Ishikawa (cell line): ENCODE measurements around the gene LYSET.

ENCODE experiments used
- CEBPB ChIP-seq: IDR thresholded peaks from 2 replicates; pipeline ENCODE4 v1.6.1; 2012
- CREB1 ChIP-seq: IDR thresholded peaks from 2 replicates; pipeline ENCODE4 v1.6.1; 2012; ENCODE audit warnings: low read depth
- EGR1 ChIP-seq: IDR thresholded peaks from 2 replicates; pipeline ENCODE4 v1.6.1; 2012
- EP300 ChIP-seq: IDR thresholded peaks from 2 replicates; pipeline ENCODE4 v1.6.1; 2012; ENCODE audit warnings: borderline replicate concordance
- FOXM1 ChIP-seq: IDR thresholded peaks from 2 replicates; pipeline ENCODE4 v1.6.1; 2012; ENCODE audit warnings: low read depth, borderline replicate concordance
- NFIC ChIP-seq: IDR thresholded peaks from 2 replicates; pipeline ENCODE4 v1.6.1; 2012
- RAD21 ChIP-seq: IDR thresholded peaks from 2 replicates; pipeline ENCODE4 v1.6.1; 2012; ENCODE audit warnings: low read depth
- TAF1 ChIP-seq: IDR thresholded peaks from 2 replicates; pipeline ENCODE4 v1.6.1; 2012; ENCODE audit warnings: low read depth, mild to moderate bottlenecking
- TCF12 ChIP-seq: IDR thresholded peaks from 2 replicates; pipeline ENCODE4 v1.6.1; 2012; ENCODE audit warnings: low read depth
- TEAD4 ChIP-seq: IDR thresholded peaks from 2 replicates; pipeline ENCODE4 v1.6.1; 2012
- YY1 ChIP-seq: IDR thresholded peaks from 2 replicates; pipeline ENCODE4 v1.6.1; 2012; ENCODE audit warnings: low read depth
- ZBTB7A ChIP-seq: IDR thresholded peaks from 2 replicates; pipeline ENCODE4 v1.6.1; 2012; ENCODE audit warnings: low read depth
- TF ChIP-seq, protein P1 (sequence below): IDR thresholded peaks from 2 replicates; pipeline ENCODE4 v1.6.1; 2012; ENCODE audit warnings: low read depth, mild to moderate bottlenecking
- TF ChIP-seq, protein P2 (sequence below): IDR thresholded peaks from 2 replicates; pipeline ENCODE4 v1.6.1; 2012
- TF ChIP-seq, protein P3 (sequence below): IDR thresholded peaks from 2 replicates; pipeline ENCODE4 v1.6.1; 2012

Gene LYSET

DNA sequence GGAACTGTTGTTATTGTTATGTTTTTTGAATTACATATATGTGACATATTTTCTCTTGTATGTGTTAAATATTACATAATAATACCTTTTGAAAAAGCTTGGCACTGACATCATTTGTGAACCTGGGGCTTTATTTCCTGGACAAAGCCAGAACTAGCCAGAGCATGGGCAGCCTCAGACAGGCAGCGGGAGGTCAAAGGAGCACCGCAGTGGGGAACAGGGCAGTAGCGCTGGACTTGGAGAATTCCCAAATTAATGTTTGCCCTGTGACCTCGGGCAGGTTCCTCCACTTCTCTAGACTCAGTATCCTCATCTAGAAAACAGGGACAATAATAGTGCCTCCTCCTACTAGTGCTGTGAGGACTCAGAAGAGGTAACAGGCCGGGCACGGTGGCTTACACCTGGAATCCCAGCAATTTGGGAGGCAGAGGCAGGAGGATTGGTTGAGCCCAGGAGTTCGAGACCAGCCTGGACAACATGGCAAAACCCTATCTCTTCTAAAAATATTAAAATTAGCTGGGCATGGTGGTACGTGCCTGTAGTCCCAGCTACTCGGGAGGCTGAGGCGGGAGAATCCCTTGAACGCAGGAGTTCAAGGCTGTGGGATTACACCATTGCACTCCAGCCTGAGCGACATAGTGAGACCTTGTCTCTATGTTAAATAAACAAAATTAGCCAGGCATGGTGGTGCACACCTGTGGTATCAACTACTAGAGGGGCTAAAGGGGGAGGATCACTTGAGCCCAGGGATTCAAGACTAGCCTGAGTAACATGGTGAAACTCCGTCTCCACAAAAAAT, 42.1 kb upstream of the LYSET start:
- TF ChIP-seq CEBPB: no peak
- TF ChIP-seq, protein P1, sequence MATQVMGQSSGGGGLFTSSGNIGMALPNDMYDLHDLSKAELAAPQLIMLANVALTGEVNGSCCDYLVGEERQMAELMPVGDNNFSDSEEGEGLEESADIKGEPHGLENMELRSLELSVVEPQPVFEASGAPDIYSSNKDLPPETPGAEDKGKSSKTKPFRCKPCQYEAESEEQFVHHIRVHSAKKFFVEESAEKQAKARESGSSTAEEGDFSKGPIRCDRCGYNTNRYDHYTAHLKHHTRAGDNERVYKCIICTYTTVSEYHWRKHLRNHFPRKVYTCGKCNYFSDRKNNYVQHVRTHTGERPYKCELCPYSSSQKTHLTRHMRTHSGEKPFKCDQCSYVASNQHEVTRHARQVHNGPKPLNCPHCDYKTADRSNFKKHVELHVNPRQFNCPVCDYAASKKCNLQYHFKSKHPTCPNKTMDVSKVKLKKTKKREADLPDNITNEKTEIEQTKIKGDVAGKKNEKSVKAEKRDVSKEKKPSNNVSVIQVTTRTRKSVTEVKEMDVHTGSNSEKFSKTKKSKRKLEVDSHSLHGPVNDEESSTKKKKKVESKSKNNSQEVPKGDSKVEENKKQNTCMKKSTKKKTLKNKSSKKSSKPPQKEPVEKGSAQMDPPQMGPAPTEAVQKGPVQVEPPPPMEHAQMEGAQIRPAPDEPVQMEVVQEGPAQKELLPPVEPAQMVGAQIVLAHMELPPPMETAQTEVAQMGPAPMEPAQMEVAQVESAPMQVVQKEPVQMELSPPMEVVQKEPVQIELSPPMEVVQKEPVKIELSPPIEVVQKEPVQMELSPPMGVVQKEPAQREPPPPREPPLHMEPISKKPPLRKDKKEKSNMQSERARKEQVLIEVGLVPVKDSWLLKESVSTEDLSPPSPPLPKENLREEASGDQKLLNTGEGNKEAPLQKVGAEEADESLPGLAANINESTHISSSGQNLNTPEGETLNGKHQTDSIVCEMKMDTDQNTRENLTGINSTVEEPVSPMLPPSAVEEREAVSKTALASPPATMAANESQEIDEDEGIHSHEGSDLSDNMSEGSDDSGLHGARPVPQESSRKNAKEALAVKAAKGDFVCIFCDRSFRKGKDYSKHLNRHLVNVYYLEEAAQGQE: no peak
- TF ChIP-seq ZBTB7A: no peak
- no peak for TF ChIP-seq NFIC
- TF ChIP-seq, protein P2, sequence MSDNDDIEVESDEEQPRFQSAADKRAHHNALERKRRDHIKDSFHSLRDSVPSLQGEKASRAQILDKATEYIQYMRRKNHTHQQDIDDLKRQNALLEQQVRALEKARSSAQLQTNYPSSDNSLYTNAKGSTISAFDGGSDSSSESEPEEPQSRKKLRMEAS: no peak
- no peak for TF ChIP-seq RAD21
- no peak for TF ChIP-seq YY1
- no peak for TF ChIP-seq TCF12
- TF ChIP-seq, protein P3, sequence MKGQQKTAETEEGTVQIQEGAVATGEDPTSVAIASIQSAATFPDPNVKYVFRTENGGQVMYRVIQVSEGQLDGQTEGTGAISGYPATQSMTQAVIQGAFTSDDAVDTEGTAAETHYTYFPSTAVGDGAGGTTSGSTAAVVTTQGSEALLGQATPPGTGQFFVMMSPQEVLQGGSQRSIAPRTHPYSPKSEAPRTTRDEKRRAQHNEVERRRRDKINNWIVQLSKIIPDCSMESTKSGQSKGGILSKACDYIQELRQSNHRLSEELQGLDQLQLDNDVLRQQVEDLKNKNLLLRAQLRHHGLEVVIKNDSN: no peak
- TF ChIP-seq TEAD4: no peak
- no peak for TF ChIP-seq CREB1
- no peak for TF ChIP-seq TAF1
- TF ChIP-seq FOXM1: no peak
- no peak for TF ChIP-seq EGR1
- no peak for TF ChIP-seq EP300

DNA sequence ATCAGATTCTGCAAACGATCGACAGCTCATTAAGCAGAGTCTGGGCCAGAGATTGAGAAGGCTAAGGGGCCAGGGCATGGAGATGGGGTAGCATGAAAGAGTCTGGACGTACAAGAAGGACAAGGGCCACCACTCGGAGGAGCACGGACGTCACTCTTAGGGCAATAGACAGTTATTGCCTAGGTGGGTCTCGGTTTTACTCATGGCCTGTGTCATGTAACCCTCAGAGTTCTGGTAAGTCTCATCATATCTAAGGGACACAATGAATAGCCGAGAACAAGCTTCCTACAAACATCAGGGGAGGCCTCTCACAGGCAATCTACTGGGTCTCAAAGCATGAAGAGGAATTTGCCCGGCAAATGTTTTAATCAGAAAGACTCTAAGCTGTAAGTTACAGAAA, 39.0 kb upstream of the LYSET start:
- TF ChIP-seq EGR1 (no peak), TCF12 (no peak), CREB1 (no peak), FOXM1 (no peak), TAF1 (no peak), TEAD4 (no peak), CEBPB (no peak), EP300 (no peak), ZBTB7A (no peak), RAD21 (no peak), YY1 (no peak)
- TF ChIP-seq, protein P3: no peak
- TF ChIP-seq, protein P1: no peak

DNA sequence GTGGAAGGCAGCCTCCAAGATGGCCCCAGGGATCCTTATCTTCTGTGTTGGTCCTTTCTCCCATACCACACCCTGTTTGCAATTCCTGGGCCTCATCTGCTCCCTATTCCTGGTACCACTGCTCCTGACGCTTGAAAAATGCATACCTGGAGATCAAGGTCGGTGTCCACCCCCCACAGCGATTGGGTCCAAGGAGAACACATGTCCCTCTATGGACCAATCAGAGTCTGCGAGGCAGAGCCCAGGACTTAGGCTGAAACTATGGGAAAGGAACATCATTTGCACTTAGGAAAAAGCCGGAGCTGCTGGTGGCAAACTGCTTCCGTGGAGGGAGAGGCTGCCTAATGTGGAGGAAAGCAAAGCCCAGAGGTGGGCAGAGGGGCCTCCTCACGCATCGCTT, 36.1 kb upstream of the LYSET start:
- TF ChIP-seq TCF12: no peak
- no peak for TF ChIP-seq EP300
- TF ChIP-seq CREB1: no peak
- TF ChIP-seq ZBTB7A: no peak
- TF ChIP-seq, protein P1: no peak
- TF ChIP-seq, protein P2: no peak
- TF ChIP-seq TAF1: no peak
- no peak for TF ChIP-seq NFIC
- no peak for TF ChIP-seq RAD21
- no peak for TF ChIP-seq YY1
- no peak for TF ChIP-seq TEAD4
- no peak for TF ChIP-seq CEBPB
- no peak for TF ChIP-seq EGR1
- TF ChIP-seq, protein P3: no peak
